AG09319 (cell line): Measurements from ENCODE around the gene MELK.
"Not testable (repeated sequence)": the region's sequence is repeated elsewhere in the genome, so short reads cannot be mapped to it uniquely, and the experiment has no call there.

Experiments
- DNase-seq: peaks from one replicate; pipeline ENCODE4 v3.0.0-alpha.2; 2010; ENCODE audit warnings: low read depth; ENCODE audit errors: extremely low read depth
- CTCF ChIP-seq: IDR thresholded peaks from 2 replicates; pipeline ENCODE4 v1.5.1; 2011; ENCODE audit warnings: low read depth, mild to moderate bottlenecking, inconsistent platforms, low read length, moderate library complexity

MELK gene

GRCh38 chr9:36547598-36547997 is 25.1 kb upstream of the MELK start:
- no peak for TF ChIP-seq CTCF
- DNase-seq: no peak

GRCh38 chr9:36548454-36548853 is 24.2 kb upstream of the MELK start:
- no peak for DNase-seq

GRCh38 chr9:36550135-36550534 is 22.6 kb upstream of the MELK start:
- DNase-seq: no peak
- no peak for TF ChIP-seq CTCF

More at GRCh38 chr9:36548454-36548853, 24.2 kb upstream of the MELK start:
- TF ChIP-seq CTCF: no peak

- DNase-seq: not testable (repeated sequence)
These were observed 22.0 kb upstream of the MELK start for GRCh38 chr9:36550631-36551098.

- no peak for TF ChIP-seq CTCF
- DNase-seq: no peak
These were observed 21.6 kb upstream of the MELK start for GRCh38 chr9:36551129-36551528.

GRCh38 chr9:36551910-36552309 is 20.8 kb upstream of the MELK start:
- DNase-seq: no peak
- no peak for TF ChIP-seq CTCF

DNA sequence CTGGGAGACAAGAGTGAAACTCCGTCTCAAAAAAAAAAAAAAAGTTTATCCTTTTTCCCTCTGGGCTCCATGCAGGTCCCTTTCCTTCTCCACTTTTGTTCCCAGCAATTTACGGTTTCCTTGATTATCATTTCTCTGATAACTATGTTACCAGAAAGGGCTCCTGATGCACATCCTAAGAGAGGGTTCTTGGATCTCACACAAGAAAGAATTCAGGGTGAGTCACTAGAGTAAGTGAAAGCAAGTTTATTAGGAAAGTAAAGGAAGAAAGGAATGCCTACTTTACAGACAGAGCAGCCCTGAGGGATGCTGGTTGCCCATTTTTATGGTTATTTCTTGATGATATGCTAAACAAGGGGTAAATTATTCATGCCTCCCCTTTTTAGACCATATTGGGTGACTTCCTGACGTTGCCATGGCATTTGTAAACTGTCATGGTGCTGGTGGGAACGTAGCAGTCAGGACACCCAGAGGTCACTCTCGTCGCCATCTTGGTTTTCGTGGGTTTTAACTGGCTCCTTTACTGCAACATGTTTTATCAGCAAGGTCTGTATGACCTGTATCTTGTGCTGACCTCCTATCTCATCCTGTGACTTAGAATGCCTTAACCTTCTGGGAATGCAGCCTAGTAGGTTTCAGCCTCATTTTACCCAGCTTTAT is 13.5 kb upstream of the MELK start:
- no peak for DNase-seq
- TF ChIP-seq CTCF: no peak

GRCh38 chr9:36560771-36561170 is 11.9 kb upstream of the MELK start:
- no peak for TF ChIP-seq CTCF
- no peak for DNase-seq

DNA sequence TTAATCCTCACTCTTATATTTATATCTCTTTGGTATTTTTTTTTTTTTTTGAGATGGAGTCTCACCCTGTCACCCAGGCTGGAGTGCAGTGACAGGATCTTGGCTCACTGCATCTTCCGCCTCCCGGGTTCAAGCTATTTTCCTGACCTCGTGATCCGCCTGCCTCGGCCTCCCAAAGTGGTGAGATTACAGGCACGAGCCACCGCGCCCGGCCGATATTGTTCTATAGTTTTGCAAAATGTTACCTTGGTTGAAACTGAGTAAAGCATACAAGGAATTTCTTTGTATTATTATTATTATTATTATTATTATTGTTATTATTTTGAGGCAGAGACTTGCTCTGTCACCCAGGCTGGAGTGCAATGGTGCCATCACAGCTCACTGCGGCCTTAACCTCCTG is 9.9 kb upstream of the MELK start:
- DNase-seq: not testable (repeated sequence)
